ENCODE measurements around the gene FIBCD1.
A peak's percentile ranks its signal among the peaks of the same experiment; 100 is the strongest.

FIBCD1 gene

GRCh38 chr9:130936285-130937117 is 2.5 kb downstream of the FIBCD1 start:
- H2AFZ ChIP-seq (ENCODE audit: low read length) = peak overlapping the region; percentile 66
- no peak overlapping the region for H2BK15ac ChIP-seq (ENCODE audit: low read length)
- no peak overlapping the region for H3K4me3 ChIP-seq (ENCODE audit: low read length in 2 of 2)
- no peak overlapping the region for H4K91ac ChIP-seq (ENCODE audit: low read depth, low read length, poor library complexity)
- no peak overlapping the region for H3K18ac ChIP-seq (ENCODE audit: low read length)
- H3K4ac ChIP-seq (ENCODE audit: low read length) = no peak overlapping the region
- no peak overlapping the region for H3K14ac ChIP-seq (ENCODE audit: low read length)
- H2BK120ac ChIP-seq (ENCODE audit: low read depth, low read length) = no peak overlapping the region
- H3K23ac ChIP-seq (ENCODE audit: low read depth, low read length, poor library complexity) = peak overlapping the region; percentile 20
- peaks cover 19 to 21% of the 10 kb centered on the region in 2 donors for H3K4me1 ChIP-seq (ENCODE audit: control insufficient read depth in 2 of 2, insufficient read depth in 1 of 2, low read depth in 1 of 2, low read length in 2 of 2)
- H3K27me3 ChIP-seq (ENCODE audit: control insufficient read depth in 3 of 3, insufficient read depth in 3 of 3, low read depth in 1 of 3, low read length in 3 of 3) = peaks cover 21 to 67% (median 42%) of the 10 kb centered on the region in 3 experiments
- no peak overlapping the region for H4K8ac ChIP-seq (ENCODE audit: low read depth, low read length)
- no peak overlapping the region for H3K4me2 ChIP-seq (ENCODE audit: insufficient read depth, low read length, poor library complexity, severe bottlenecking)
- H3K79me1 ChIP-seq (ENCODE audit: low read depth, low read length) = no peaks in the 10 kb centered on the region
- DNase-seq (ENCODE audit: low spot score) = no peak
- no peak overlapping the region for H2BK12ac ChIP-seq (ENCODE audit: low read length)
- H2BK5ac ChIP-seq (ENCODE audit: low read length) = no peak overlapping the region
- peaks cover 0 to 3% of the 10 kb centered on the region in 2 donors for H3K9me3 ChIP-seq (replicated peaks in 1 of 2; ENCODE audit: control insufficient read depth in 2 of 2, insufficient read depth in 1 of 2, low read depth in 1 of 2, low read length in 2 of 2)
- H3K9ac ChIP-seq (ENCODE audit: low read depth, low read length, poor library complexity) = no peak overlapping the region
- H3K36me3 ChIP-seq (replicated peaks in 1 of 2; ENCODE audit: control insufficient read depth in 2 of 2, insufficient read depth in 2 of 2, low read length in 2 of 2) = no peaks in the 10 kb centered on the region
- no peak overlapping the region for H3K27ac ChIP-seq (replicated peaks; ENCODE audit: low read length)
- no CpG with 5 or more reads among the region's 12 CpGs for WGBS, 2 donors (ENCODE audit: extremely low coverage in 2 of 2, insufficient read length in 2 of 2, insufficient replicate concordance in 1 of 2)
- peak overlapping the region; percentile 23 for H2AK5ac ChIP-seq (ENCODE audit: low read depth, low read length)

- WGBS, 2 donors (ENCODE audit: extremely low coverage in 2 of 2, insufficient read length in 2 of 2, insufficient replicate concordance in 1 of 2) = no CpG with 5 or more reads among the region's 13 CpGs
- H3K4me1 ChIP-seq (ENCODE audit: control insufficient read depth in 2 of 2, insufficient read depth in 1 of 2, low read depth in 1 of 2, low read length in 2 of 2) = peaks cover 19 to 20% of the 10 kb centered on the region in 2 donors
- H3K79me1 ChIP-seq (ENCODE audit: low read depth, low read length) = no peaks in the 10 kb centered on the region
- no peak overlapping the region for H4K91ac ChIP-seq (ENCODE audit: low read depth, low read length, poor library complexity)
- H2AK5ac ChIP-seq (ENCODE audit: low read depth, low read length) = peak overlapping the region; percentile 23
- no peak overlapping the region for H3K4ac ChIP-seq (ENCODE audit: low read length)
- H2BK12ac ChIP-seq (ENCODE audit: low read length) = no peak overlapping the region
- DNase-seq (ENCODE audit: low spot score) = no peak
- no peak overlapping the region for H3K14ac ChIP-seq (ENCODE audit: low read length)
- no peak overlapping the region for H3K27ac ChIP-seq (replicated peaks; ENCODE audit: low read length)
- no peak overlapping the region for H4K8ac ChIP-seq (ENCODE audit: low read depth, low read length)
- no peak overlapping the region for H3K18ac ChIP-seq (ENCODE audit: low read length)
- H2AFZ ChIP-seq (ENCODE audit: low read length) = no peak overlapping the region
- no peak overlapping the region for H3K4me2 ChIP-seq (ENCODE audit: insufficient read depth, low read length, poor library complexity, severe bottlenecking)
- H3K23ac ChIP-seq (ENCODE audit: low read depth, low read length, poor library complexity) = peak overlapping the region; percentile 66
- no peak overlapping the region for H3K9ac ChIP-seq (ENCODE audit: low read depth, low read length, poor library complexity)
- H2BK5ac ChIP-seq (ENCODE audit: low read length) = no peak overlapping the region
- peaks cover 0 to 3% of the 10 kb centered on the region in 2 donors for H3K9me3 ChIP-seq (replicated peaks in 1 of 2; ENCODE audit: control insufficient read depth in 2 of 2, insufficient read depth in 1 of 2, low read depth in 1 of 2, low read length in 2 of 2)
- peaks cover 19 to 66% (median 34%) of the 10 kb centered on the region in 3 experiments for H3K27me3 ChIP-seq (ENCODE audit: control insufficient read depth in 3 of 3, insufficient read depth in 3 of 3, low read depth in 1 of 3, low read length in 3 of 3)
- no peak overlapping the region for H3K4me3 ChIP-seq (ENCODE audit: low read length in 2 of 2)
- no peak overlapping the region for H2BK120ac ChIP-seq (ENCODE audit: low read depth, low read length)
- no peak overlapping the region for H2BK15ac ChIP-seq (ENCODE audit: low read length)
- H3K36me3 ChIP-seq (replicated peaks in 1 of 2; ENCODE audit: control insufficient read depth in 2 of 2, insufficient read depth in 2 of 2, low read length in 2 of 2) = no peaks in the 10 kb centered on the region
Observed at GRCh38 chr9:130935648-130936271, 3.3 kb downstream of the FIBCD1 start.

GRCh38 chr9:130934702-130935647 is 4.1 kb downstream of the FIBCD1 start:
- Histone ChIP-seq H3K18ac (ENCODE audit: low read length) (no peak overlapping the region), H3K27ac (replicated peaks; ENCODE audit: low read length) (no peak overlapping the region), H3K14ac (ENCODE audit: low read length) (no peak overlapping the region), H3K4ac (ENCODE audit: low read length) (no peak overlapping the region), H3K4me1 (ENCODE audit: control insufficient read depth in 2 of 2, insufficient read depth in 1 of 2, low read depth in 1 of 2, low read length in 2 of 2) (peaks cover 18 to 19% of the 10 kb centered on the region in 2 donors), H4K8ac (ENCODE audit: low read depth, low read length) (no peak overlapping the region), H4K91ac (ENCODE audit: low read depth, low read length, poor library complexity) (no peak overlapping the region), H2AK5ac (ENCODE audit: low read depth, low read length) (no peak overlapping the region), H3K9me3 (replicated peaks in 1 of 2; ENCODE audit: control insufficient read depth in 2 of 2, insufficient read depth in 1 of 2, low read depth in 1 of 2, low read length in 2 of 2) (no peaks in the 10 kb centered on the region), H3K36me3 (replicated peaks in 1 of 2; ENCODE audit: control insufficient read depth in 2 of 2, insufficient read depth in 2 of 2, low read length in 2 of 2) (no peaks in the 10 kb centered on the region), H2BK5ac (ENCODE audit: low read length) (peak overlapping the region; percentile 55), H3K23ac (ENCODE audit: low read depth, low read length, poor library complexity) (peak overlapping the region; percentile 80), H2BK15ac (ENCODE audit: low read length) (no peak overlapping the region), H2BK120ac (ENCODE audit: low read depth, low read length) (no peak overlapping the region), H3K4me2 (ENCODE audit: insufficient read depth, low read length, poor library complexity, severe bottlenecking) (no peak overlapping the region), H3K9ac (ENCODE audit: low read depth, low read length, poor library complexity) (no peak overlapping the region), H3K27me3 (ENCODE audit: control insufficient read depth in 3 of 3, insufficient read depth in 3 of 3, low read depth in 1 of 3, low read length in 3 of 3) (peaks cover 14 to 66% (median 27%) of the 10 kb centered on the region in 3 experiments), H2BK12ac (ENCODE audit: low read length) (no peak overlapping the region), H3K4me3 (ENCODE audit: low read length in 2 of 2) (no peak overlapping the region), H3K79me1 (ENCODE audit: low read depth, low read length) (no peaks in the 10 kb centered on the region), H2AFZ (ENCODE audit: low read length) (no peak overlapping the region)
- no CpG with 5 or more reads among the region's 16 CpGs for WGBS, 2 donors (ENCODE audit: extremely low coverage in 2 of 2, insufficient read length in 2 of 2, insufficient replicate concordance in 1 of 2)
- no peak for DNase-seq (ENCODE audit: low spot score)
